K562 (cell line): ENCODE data around the gene FBLN2. TPM values are rescaled to one million over a fixed set of nuclear protein-coding genes. Genes with fewer than 3 reads are reported as not detected.

Source experiments
- ATF1 ChIP-seq, 2 experiments: fragments of 450-650 bp in 1 of 2; IDR thresholded peaks; 2 replicates each; pipeline ENCODE4 v1.6.1; 2016; ENCODE audit warnings: missing compliant biosample characterization in 1 of 2, missing genetic modification characterization in 1 of 2
- BHLHE40 ChIP-seq: IDR thresholded peaks from 2 replicates; pipeline ENCODE4 v1.6.1; 2011; ENCODE audit warnings: low read length, improper control_type of control experiment
- CBX2 ChIP-seq: fragments of 200-600 bp; sonication (generic); IDR thresholded peaks from one replicate; pipeline ENCODE4 v1.6.1; 2012; ENCODE audit warnings: mild to moderate bottlenecking, low read length, inconsistent platforms; ENCODE audit not compliant: insufficient read depth, poor library complexity, severe bottlenecking
- CBX3 ChIP-seq, 2 experiments: IDR thresholded peaks; 1 replicate in 1 of 2; 2 replicates in 1 of 2; pipeline ENCODE4 v1.6.1; 2012; ENCODE audit warnings: inconsistent platforms in 2 of 2, low read length in 2 of 2, borderline replicate concordance in 1 of 2, control low read depth in 1 of 2
- COPS2 ChIP-seq: fragments of 450-650 bp; conservative IDR thresholded peaks from 2 replicates; pipeline ENCODE4 v1.6.1; 2016; ENCODE audit warnings: mild to moderate bottlenecking, moderate library complexity
- DPF2 ChIP-seq: fragments of 450-650 bp; IDR thresholded peaks from 2 replicates; pipeline ENCODE4 v1.6.1; 2016
- EGR1 ChIP-seq: fragments of 450-650 bp; conservative IDR thresholded peaks from 2 replicates; pipeline ENCODE4 v1.6.1; 2017; ENCODE audit warnings: mild to moderate bottlenecking
- FOXM1 ChIP-seq, 2 experiments: fragments of 450-650 bp in 1 of 2; sonication (generic) in 1 of 2; formaldehyde crosslinking in 1 of 2; IDR thresholded peaks; 2 replicates each; pipeline versions ENCODE4 v1.6.1 to v1.9.0; 2017 to 2022; ENCODE audit warnings: low read depth in 2 of 2, mild to moderate bottlenecking in 2 of 2, missing genetic modification reagents in 1 of 2, moderate library complexity in 1 of 2
- GATA2 ChIP-seq: sonication (generic); formaldehyde crosslinking; IDR thresholded peaks from 2 replicates; pipeline ENCODE4 v1.4.0; 2020; ENCODE audit warnings: mild to moderate bottlenecking, missing genetic modification reagents
- JUND ChIP-seq, 2 experiments: IDR thresholded peaks; 2 replicates in 1 of 2; 3 replicates in 1 of 2; pipeline ENCODE4 v1.6.1; 2011; ENCODE audit warnings: borderline replicate concordance in 2 of 2, low read depth in 2 of 2, low read length in 2 of 2, improper control_type of control experiment in 1 of 2, missing biosample characterization in 1 of 2, missing genetic modification characterization in 1 of 2, missing genetic modification reagents in 1 of 2
- L3MBTL2 ChIP-seq: fragments of 450-650 bp; IDR thresholded peaks from 2 replicates; pipeline ENCODE4 v1.6.1; 2016; ENCODE audit warnings: mild to moderate bottlenecking, moderate library complexity
- MTF1 ChIP-seq: fragments of 250-450 bp; sonication (Bioruptor Pico); IDR thresholded peaks from 2 replicates; pipeline ENCODE4 v1.9.0; 2021; ENCODE audit warnings: moderate library complexity, mild to moderate bottlenecking, inconsistent platforms, borderline replicate concordance
- NCOR1 ChIP-seq: fragments of 450-650 bp; IDR thresholded peaks from 2 replicates; pipeline ENCODE4 v1.6.1; 2016; ENCODE audit warnings: mild to moderate bottlenecking, moderate library complexity
- NFXL1 ChIP-seq: fragments of 450-650 bp; formaldehyde crosslinking; IDR thresholded peaks from 2 replicates; pipeline ENCODE4 v1.4.0; 2021; ENCODE audit warnings: mild to moderate bottlenecking
- PTRF ChIP-seq: fragments of 450-650 bp; IDR thresholded peaks from 2 replicates; pipeline ENCODE4 v1.6.1; 2016; ENCODE audit warnings: mild to moderate bottlenecking, missing genetic modification characterization, missing compliant biosample characterization
- SMARCE1 ChIP-seq: fragments of 450-650 bp; IDR thresholded peaks from 2 replicates; pipeline ENCODE4 v1.7.1; 2016; ENCODE audit warnings: mild to moderate bottlenecking
- XRCC3 ChIP-seq: fragments of 450-650 bp; IDR thresholded peaks from 2 replicates; pipeline ENCODE4 v1.6.1; 2017; ENCODE audit warnings: mild to moderate bottlenecking, moderate library complexity
- YY1 ChIP-seq, 3 experiments: IDR thresholded peaks; 2 replicates each; pipeline ENCODE4 v1.6.1; 2011; ENCODE audit warnings: low read length in 2 of 3, mild to moderate bottlenecking in 2 of 3, moderate library complexity in 2 of 3, borderline replicate concordance in 1 of 3, control low read depth in 1 of 3, low read depth in 1 of 3; ENCODE audit not compliant: insufficient read depth in 3 of 3, insufficient replicate concordance in 2 of 3, control insufficient read depth in 1 of 3, insufficient read length in 1 of 3; ENCODE audit errors: extremely low read depth in 1 of 3
- ZC3H4 ChIP-seq: sonication (generic); formaldehyde crosslinking; IDR thresholded peaks from 2 replicates; pipeline ENCODE4 v1.9.0; 2021; ENCODE audit warnings: missing genetic modification reagents, borderline replicate concordance
- ZKSCAN3 ChIP-seq: fragments of 250-450 bp; sonication (Bioruptor Pico); IDR thresholded peaks from 2 replicates; pipeline ENCODE4 v1.4.0; 2020
- ZNF316 ChIP-seq: fragments of 450-650 bp; IDR thresholded peaks from 2 replicates; pipeline ENCODE4 v1.6.1; 2016
- ZNF644 ChIP-seq: fragments of 200-800 bp; sonication (Bioruptor generic); IDR thresholded peaks from 2 replicates; pipeline ENCODE4 v1.6.1; 2016; ENCODE audit warnings: low read depth, missing genetic modification characterization, missing compliant biosample characterization
- ZSCAN32 ChIP-seq: fragments of 450-650 bp; formaldehyde crosslinking; IDR thresholded peaks from 2 replicates; pipeline ENCODE4 v1.4.0; 2020; ENCODE audit warnings: mild to moderate bottlenecking, moderate library complexity
- polyA plus RNA-seq, 8 experiments: library from polyadenylated mRNA; depleted of rRNA in 4 of 8; stranded (reverse) in 5 of 8; unstranded in 3 of 8; fragments of >200 nt; fragmentation: Nextera tagmentation in 2 of 8; fragmentation: Illumina TruSeq in 1 of 8; extraction: Ambion mirVana in 2 of 8; extraction: Trizol in 1 of 8; gene quantifications; 2 replicates each; pipeline versions ENCODE4 v1.2.1 to v1.2.3, GENCODE V29; 2011 to 2014; ENCODE audit warnings: inconsistent platforms in 1 of 8, missing spikeins in 1 of 8
- total RNA-seq, 7 experiments: library from RNA; depleted of rRNA in 6 of 7; stranded (reverse); fragments of >200 nt in 6 of 7; fragmentation: Illumina TruSeq in 2 of 7; extraction: Trizol in 2 of 7; gene quantifications; 2 replicates each; pipeline versions ENCODE4 v1.2.1 to v1.2.3, GENCODE V29; 2011 to 2021; ENCODE audit warnings: low replicate concordance in 1 of 7
- TF ChIP-seq, protein P1 (sequence below): fragments of 450-650 bp; formaldehyde crosslinking; IDR thresholded peaks from 2 replicates; pipeline ENCODE4 v1.4.0; 2022; ENCODE audit warnings: missing genetic modification characterization
- TF ChIP-seq, protein P2 (sequence below): sonication (generic); formaldehyde crosslinking; IDR thresholded peaks from 2 replicates; pipeline ENCODE4 v1.8.0; 2022; ENCODE audit warnings: missing genetic modification reagents, mild to moderate bottlenecking, borderline replicate concordance
- TF ChIP-seq, protein P3 (sequence below): conservative IDR thresholded peaks from 2 replicates; pipeline ENCODE4 v1.6.1; 2011; ENCODE audit warnings: low read depth, mild to moderate bottlenecking, low read length; ENCODE audit not compliant: control insufficient read depth

FBLN2 gene
- total and polyA plus RNA-seq, 9 of the 15 experiments (the other 6 are each of a cell fraction or from before 2014, with no cell fraction given) = 0.03 to 0.10 (median 0.04) TPM; not detected in 6

DNA sequence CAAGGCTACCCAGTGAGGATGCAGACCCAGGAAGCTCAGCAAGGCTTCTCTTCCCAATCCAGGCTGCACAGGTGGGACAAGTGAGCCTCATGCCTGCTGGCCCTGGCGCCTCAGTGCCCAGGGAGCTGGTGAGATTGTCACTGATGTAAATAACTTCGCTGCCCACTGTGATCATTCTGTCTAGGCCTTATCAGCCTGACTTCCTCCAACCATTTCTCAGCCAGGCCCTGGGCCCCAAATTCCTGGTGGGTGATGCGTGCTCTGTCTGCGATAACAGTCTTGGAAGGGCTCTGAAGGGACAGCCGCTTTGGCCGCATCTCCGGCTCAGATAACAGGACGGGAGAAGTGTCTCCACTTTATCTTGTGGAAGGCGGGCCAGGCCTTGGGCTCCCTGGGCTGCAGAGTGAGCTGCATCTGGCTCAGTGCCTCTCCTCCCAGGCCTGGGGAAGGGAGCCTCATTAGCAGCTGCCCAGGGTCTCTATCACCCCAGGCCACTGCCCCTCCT is 2.2 kb upstream of the FBLN2 start (continued):
- TF ChIP-seq PTRF (tag) (no peak), JUND (IDR thresholded peaks at IDR 0.05; ENCODE audit: borderline replicate concordance, low read depth, low read length) (peak; percentile 93), JUND (tag; IDR thresholded peaks at IDR 0.05; ENCODE audit: borderline replicate concordance, low read depth, low read length) (peak; percentile 93; the same call in 2 of the 3 replicates), COPS2 (no peak), YY1 (IDR thresholded peaks at IDR 0.05; ENCODE audit: borderline replicate concordance in 1 of 3, control insufficient read depth in 1 of 3, extremely low read depth in 1 of 3, insufficient read depth in 3 of 3, insufficient read length in 1 of 3, insufficient replicate concordance in 2 of 3, low read depth in 1 of 3, low read length in 2 of 3) (peak in 1 of 3 experiments; percentile 47), ATF1 (CRISPR knock-in tag; IDR thresholded peaks at IDR 0.05) (no peak), ATF1 (tag; IDR thresholded peaks at IDR 0.05) (peak; percentile 83), ZC3H4 (CRISPR knock-in tag) (no peak), CBX3 (IDR thresholded peaks at IDR 0.05; ENCODE audit: borderline replicate concordance in 1 of 2, low read length in 2 of 2) (peak in 1 of 2 experiments; percentile 68; a peak in 1 of 3 replicates), FOXM1 (IDR thresholded peaks at IDR 0.05; ENCODE audit: low read depth) (peak; percentile 84), FOXM1 (CRISPR knock-in tag; IDR thresholded peaks at IDR 0.05; ENCODE audit: low read depth) (no peak), BHLHE40 (peak; percentile 82), DPF2 (peak; percentile 96), ZSCAN32 (CRISPR knock-in tag) (no peak; the same call in 1 of the 2 replicates), MTF1 (CRISPR knock-in tag) (no peak), EGR1 (0 out of 2 replicates have a peak, but pooled peaks have one; percentile 25), ZNF644 (tag) (0 out of 2 replicates have a peak, but pooled peaks have one; percentile 52), XRCC3 (no peak), L3MBTL2 (peak; percentile 75; the same call in 1 of the 2 replicates), NFXL1 (no peak), ZKSCAN3 (CRISPR knock-in tag) (no peak), GATA2 (peak; percentile 98), CBX2 (no peak), ZNF316 (no peak), SMARCE1 (peak; percentile 95), NCOR1 (peak; percentile 95)
- TF ChIP-seq, protein P1, sequence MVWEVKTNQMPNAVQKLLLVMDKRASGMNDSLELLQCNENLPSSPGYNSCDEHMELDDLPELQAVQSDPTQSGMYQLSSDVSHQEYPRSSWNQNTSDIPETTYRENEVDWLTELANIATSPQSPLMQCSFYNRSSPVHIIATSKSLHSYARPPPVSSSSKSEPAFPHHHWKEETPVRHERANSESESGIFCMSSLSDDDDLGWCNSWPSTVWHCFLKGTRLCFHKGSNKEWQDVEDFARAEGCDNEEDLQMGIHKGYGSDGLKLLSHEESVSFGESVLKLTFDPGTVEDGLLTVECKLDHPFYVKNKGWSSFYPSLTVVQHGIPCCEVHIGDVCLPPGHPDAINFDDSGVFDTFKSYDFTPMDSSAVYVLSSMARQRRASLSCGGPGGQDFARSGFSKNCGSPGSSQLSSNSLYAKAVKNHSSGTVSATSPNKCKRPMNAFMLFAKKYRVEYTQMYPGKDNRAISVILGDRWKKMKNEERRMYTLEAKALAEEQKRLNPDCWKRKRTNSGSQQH = peak; percentile 2; the same call in 1 of the 2 replicates
- TF ChIP-seq, protein P2, sequence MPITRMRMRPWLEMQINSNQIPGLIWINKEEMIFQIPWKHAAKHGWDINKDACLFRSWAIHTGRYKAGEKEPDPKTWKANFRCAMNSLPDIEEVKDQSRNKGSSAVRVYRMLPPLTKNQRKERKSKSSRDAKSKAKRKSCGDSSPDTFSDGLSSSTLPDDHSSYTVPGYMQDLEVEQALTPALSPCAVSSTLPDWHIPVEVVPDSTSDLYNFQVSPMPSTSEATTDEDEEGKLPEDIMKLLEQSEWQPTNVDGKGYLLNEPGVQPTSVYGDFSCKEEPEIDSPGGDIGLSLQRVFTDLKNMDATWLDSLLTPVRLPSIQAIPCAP (CRISPR knock-in tag) = no peak
- TF ChIP-seq, protein P3, sequence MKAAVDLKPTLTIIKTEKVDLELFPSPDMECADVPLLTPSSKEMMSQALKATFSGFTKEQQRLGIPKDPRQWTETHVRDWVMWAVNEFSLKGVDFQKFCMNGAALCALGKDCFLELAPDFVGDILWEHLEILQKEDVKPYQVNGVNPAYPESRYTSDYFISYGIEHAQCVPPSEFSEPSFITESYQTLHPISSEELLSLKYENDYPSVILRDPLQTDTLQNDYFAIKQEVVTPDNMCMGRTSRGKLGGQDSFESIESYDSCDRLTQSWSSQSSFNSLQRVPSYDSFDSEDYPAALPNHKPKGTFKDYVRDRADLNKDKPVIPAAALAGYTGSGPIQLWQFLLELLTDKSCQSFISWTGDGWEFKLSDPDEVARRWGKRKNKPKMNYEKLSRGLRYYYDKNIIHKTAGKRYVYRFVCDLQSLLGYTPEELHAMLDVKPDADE = no peak
